Myometrial cell (primary cell): ENCODE data around the gene GPR27. TPM values are rescaled to one million over a fixed set of nuclear protein-coding genes. Genes with fewer than 3 reads are reported as not detected.

Experiments used
- total RNA-seq: library from RNA; depleted of rRNA; stranded (reverse); fragments of >200 nt; gene quantifications from 2 replicates; pipeline ENCODE4 v1.2.3, GENCODE V29; 2015

The GPR27 gene, protein sequence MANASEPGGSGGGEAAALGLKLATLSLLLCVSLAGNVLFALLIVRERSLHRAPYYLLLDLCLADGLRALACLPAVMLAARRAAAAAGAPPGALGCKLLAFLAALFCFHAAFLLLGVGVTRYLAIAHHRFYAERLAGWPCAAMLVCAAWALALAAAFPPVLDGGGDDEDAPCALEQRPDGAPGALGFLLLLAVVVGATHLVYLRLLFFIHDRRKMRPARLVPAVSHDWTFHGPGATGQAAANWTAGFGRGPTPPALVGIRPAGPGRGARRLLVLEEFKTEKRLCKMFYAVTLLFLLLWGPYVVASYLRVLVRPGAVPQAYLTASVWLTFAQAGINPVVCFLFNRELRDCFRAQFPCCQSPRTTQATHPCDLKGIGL
- not detected in 2 replicates for total RNA-seq

GRCh38 chr3:71753701-71754609 is at the start of gene GPR27:
TSS of gene GPR27 (plus strand) at chr3:71753855. CDS start at chr3:71754050, 195 bp downstream.

GRCh38 chr3:71725271-71725991 is 28.2 kb upstream of the GPR27 start, which contains the start of gene EIF4E3:
TSS of gene EIF4E3 (minus strand) at chr3:71725402. CDS start at chr3:71725367, 35 bp downstream.

DNA sequence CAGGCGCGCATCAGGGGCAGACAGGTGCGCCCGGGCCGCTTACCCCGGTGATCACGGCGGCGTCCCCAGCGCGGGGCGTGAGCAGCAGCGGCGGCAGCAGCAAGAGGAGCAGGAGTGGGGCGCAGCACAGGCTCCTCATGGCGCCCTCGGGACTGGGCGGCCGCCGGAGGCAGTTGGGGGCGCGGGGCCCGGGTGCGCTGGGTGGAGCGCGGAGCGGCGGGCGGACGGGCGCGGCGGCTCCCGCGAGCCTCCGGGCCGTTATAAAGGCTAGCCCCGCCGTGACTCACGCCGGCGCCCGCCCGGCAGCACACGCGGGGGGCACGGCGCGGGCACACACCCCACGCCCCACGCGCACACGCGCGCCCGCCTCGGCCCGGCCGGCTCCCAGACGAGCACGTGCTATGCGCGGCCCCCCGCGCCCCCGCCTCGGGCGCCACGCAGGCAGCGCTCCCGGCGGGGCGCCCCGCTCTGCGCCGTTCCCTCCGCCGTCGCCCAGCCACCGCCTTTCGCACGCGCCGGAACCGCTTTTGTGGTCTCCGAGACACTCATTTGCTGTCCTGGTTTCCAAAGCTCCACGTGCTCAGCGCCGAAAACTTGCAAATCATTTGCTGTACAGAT is 31.4 kb downstream of the GPR27 start, which contains the start of gene PROK2:
PROK2 (minus strand) TSS at position 235 of the 618 bp plus-strand sequence; CDS start at position 139, 96 bp downstream.

Other genes with a start within 250 kb of the GPR27 start
- gene FOXP1, start 170.1 kb upstream of the GPR27 start, total RNA-seq, result 18.5 and 20.6 TPM in 2 replicates
- 1.1 and 4.0 TPM in 2 replicates for gene EIF4E3, start 28.5 kb upstream of the GPR27 start, total RNA-seq
- not detected in 2 replicates for gene PROK2, start 31.3 kb downstream of the GPR27 start, total RNA-seq